Choroid plexus epithelial cell (primary cell): ENCODE measurements around the gene PPP1CA.

ENCODE experiments used
- DNase-seq: peaks from one replicate; pipeline ENCODE4 v3.0.0-alpha.2; 2010; ENCODE audit warnings: low read depth
- H3K4me3 ChIP-seq: 2 replicates; pipeline ENCODE4 v1.5.1; 2011; ENCODE audit warnings: low read depth, mild to moderate bottlenecking, control low read depth, low read length, moderate library complexity
- TF ChIP-seq, protein P1 (sequence below): conservative IDR thresholded peaks from 2 replicates; pipeline ENCODE4 v1.5.1; 2011; ENCODE audit warnings: low read depth, mild to moderate bottlenecking, control low read depth, inconsistent platforms, low read length, moderate library complexity

PPP1CA gene

DNA sequence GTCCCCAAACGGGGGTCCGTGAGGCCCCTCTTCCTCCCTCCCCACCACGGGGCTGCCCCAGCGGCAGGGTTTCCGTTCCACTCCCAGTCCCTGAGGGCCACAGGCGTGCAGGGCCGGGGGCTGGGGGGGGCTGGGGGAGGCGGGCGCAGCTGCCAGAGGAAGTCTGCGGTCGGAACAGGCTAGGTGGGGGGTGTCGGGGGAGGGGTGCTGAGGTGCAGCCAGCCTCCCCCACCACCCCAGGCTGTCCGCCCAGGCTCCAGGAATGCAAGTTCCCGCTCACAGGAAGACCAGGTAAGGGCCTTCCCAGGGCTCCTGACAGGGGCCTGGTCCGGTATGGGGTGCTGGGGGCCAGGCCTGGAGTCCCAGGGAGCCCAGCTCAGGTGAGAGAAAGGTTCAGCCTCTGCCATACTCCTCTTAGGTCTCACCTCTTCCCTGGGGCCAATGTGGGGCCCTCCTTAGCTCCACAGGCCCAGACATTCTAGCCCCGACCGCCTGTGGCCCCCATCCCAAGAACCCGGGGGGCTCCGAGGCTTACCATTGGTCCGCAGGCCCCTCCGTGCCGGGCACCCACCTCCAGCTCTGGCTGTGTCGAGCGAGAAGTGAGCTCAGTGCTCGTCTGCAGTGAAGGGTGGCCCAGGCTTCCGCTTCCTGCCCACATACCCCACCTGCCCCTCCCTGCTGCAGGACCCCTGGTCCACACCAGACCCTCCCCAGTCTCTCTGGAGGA lies 35.6 kb upstream of the PPP1CA start, which contains the start of gene PTPRCAP:
Gene PTPRCAP (minus strand): TSS at position 601 of the 727 bp plus-strand sequence. CDS start 63 bp downstream, at position 538.
- H3K4me3 ChIP-seq: no peak within 1 kb of the TSS
- no peak for DNase-seq
- TF ChIP-seq, protein P1, sequence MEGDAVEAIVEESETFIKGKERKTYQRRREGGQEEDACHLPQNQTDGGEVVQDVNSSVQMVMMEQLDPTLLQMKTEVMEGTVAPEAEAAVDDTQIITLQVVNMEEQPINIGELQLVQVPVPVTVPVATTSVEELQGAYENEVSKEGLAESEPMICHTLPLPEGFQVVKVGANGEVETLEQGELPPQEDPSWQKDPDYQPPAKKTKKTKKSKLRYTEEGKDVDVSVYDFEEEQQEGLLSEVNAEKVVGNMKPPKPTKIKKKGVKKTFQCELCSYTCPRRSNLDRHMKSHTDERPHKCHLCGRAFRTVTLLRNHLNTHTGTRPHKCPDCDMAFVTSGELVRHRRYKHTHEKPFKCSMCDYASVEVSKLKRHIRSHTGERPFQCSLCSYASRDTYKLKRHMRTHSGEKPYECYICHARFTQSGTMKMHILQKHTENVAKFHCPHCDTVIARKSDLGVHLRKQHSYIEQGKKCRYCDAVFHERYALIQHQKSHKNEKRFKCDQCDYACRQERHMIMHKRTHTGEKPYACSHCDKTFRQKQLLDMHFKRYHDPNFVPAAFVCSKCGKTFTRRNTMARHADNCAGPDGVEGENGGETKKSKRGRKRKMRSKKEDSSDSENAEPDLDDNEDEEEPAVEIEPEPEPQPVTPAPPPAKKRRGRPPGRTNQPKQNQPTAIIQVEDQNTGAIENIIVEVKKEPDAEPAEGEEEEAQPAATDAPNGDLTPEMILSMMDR: no peak

DNA sequence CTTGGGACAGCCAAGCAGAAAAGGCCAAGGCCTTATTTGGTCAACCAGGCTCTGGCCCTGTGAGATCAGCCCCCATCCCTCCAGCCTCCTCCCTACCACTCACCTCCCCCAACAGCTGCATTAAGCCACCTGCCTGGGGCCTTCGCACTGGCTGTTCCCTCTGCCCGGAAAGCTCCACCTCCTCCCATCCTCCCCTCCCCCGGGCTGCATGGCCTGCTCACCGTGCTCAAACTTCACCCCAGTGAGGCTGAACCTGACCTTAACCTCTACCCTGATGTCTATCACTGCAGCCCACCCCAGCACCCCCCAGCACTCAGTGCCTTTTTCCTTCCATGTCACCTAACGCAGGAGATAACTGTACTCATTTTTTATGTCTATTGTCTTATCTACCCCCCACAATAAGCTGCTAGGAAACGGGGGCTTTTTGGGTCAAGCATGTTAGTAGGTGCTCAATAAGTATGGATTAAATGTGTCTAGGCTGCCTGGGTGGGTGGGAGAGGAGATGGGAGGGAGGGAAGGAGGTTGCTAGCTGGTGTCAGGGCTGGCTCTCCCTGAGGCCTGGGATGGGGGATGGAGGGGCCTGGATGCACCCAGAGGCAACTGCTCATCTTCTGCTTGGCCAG lies 34.9 kb upstream of the PPP1CA start:
- no peak overlapping the region for H3K4me3 ChIP-seq
- TF ChIP-seq, protein P1: no peak

DNA sequence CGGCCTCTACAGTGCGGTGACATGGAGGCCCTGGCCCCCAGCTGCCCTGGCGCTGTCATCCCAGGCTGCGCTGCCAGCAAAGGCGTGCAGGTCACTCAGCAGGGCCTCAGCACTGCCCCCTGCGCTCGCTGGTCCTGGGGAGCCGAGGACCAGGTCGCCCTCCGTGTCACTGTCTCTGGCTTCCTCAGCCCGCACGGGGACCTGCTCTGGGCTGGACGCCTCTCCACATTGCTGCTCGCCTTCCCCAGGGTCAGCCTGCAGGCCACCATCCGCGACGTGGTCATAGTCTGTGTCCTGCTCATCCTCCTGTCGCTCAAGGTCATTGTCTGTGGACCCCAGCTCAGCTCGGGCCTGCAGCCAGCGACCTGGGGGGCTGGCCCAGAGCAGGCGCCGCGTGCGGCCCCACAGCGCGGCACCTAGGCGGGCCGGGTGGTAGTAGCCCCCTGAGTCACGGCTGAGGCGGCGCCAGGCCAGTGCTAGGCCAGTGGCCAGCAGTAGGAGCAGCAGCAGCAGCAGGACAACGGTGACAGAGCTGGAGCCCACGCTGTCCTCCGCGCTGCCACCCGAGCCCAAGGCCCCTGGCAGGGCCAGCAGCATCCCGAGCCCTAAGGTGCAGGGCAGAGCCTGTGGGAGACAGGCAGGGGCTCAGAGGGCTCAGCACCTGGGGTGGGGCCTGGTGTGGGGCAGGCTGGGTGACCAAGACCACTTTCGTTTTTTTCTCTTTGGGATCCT lies 34.2 kb upstream of the PPP1CA start:
- TF ChIP-seq, protein P1: no peak
- no peak for DNase-seq
- H3K4me3 ChIP-seq: no peak overlapping the region

More for the DNA sequence above, 34.9 kb upstream of the PPP1CA start:
- no peak for DNase-seq

DNA sequence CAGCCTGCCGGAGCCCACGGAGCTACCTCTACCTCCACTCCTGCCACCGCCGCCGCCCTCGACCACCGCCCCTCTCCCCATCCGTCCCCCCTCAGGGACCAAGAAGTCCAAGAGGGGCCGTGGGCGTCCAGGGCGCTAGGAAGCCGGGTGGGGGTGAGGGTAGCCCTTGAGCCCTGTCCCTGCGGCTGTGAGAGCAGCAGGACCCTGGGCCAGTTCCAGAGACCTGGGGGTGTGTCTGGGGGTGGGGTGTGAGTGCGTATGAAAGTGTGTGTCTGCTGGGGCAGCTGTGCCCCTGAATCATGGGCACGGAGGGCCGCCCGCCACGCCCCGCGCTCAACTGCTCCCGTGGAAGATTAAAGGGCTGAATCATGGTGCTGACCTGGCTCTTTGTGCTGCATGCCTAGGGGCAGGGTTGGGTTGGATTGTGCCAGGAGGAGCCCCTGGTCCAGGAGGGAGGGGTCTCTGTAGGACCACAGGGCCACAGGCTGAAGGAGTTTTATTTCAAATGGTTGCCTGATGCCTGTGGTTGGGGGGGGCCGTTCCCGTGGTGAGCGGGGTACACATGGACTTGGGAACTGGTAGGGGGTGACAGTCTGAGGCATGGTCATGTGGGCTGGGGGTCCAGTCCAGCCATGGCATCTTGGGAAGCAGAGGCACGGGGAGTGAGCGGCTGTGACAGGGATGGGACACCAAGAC lies 33.5 kb upstream of the PPP1CA start:
- no peak for DNase-seq
- H3K4me3 ChIP-seq: no peak overlapping the region
- TF ChIP-seq, protein P1: no peak

DNA sequence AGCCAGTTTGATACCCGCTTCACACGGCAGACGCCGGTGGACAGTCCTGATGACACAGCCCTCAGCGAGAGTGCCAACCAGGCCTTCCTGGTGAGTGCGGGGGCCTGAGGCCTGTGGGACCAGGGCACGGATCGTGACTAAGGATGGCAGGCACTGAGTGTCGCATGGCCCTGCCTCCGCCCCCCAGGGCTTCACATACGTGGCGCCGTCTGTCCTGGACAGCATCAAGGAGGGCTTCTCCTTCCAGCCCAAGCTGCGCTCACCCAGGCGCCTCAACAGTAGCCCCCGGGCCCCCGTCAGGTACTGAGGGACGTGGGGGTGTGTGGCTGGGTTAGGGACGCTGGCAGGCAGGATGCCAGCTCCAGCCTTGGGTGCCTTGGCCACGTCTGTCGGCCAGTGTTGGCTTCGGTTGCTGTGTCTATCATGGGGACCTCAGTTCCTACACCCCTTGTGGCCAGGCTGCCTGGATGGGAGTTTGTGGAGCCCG lies 32.8 kb upstream of the PPP1CA start:
- TF ChIP-seq, protein P1: no peak
- DNase-seq: no peak
- no peak overlapping the region for H3K4me3 ChIP-seq

DNA sequence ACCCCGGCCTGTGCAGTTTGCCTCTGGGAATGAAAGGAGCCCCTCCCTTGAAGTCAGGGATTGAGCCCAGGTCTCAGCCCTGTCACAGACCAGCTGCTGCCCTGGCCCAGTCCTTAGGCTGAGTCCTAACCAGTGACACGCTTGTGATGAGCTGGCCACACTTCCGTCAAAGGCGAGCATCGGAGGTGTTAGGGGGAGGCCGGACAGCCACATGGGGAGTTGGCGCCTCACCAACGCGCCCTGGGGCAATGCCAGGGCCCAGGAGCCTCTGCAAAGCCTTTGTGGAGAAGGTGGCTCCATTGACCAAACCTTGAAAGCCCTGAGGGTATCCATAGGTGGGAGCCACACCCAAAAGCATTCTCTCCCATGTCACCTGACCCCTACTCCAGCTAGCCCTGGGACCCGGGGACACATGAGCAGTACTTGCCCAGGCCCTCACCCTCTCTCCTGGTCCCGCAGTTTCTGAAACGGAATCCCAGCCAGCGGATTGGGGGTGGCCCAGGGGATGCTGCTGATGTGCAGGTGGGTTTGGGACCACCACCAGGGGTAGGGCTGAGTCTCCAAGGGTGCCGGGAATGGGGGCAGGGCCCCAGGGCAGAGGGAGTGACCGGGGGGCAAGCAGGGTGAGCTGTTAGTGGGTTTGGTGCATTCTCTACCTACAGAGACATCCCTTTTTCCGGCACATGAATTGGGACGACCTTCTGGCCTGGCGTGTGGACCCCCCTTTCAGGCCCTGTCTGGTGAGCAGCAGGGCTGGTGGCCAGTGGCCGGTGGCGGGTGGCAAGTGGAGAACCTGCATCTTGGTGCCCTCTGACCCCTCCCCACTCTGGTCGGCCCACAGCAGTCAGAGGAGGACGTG lies 32.1 kb upstream of the PPP1CA start:
- no peak for DNase-seq
- TF ChIP-seq, protein P1: no peak
- H3K4me3 ChIP-seq: no peak overlapping the region
